ENCODE data around the gene MAGEA9B.
"Not testable (repeated sequence)": the region's sequence is repeated elsewhere in the genome, so short reads cannot be mapped to it uniquely, and the experiment has no call there.

MAGEA9B gene

DNA sequence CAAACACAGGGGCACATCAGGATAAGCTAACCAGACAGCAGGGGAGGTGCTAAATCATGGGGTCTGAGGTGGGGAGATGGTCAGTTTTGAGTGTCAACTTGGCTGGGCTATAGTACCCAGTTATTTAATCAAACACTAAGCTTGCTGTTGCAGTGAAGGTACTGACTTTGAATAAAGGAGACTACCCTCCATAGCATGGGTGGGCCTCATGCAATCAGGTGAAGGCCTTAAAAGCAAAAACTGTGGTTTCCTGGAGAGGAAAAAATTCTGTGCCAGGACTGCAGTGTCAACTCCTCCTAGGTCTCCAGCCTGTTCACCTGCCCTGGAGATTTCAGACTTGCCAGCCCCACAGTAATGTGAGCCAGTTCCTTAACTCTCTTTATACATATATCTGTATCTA lies 20.4 kb upstream of the MAGEA9B start:
- peaks cover 0 to 12% (median 2%) of the 10 kb centered on the region in 4 donors for H3K4me1 ChIP-seq
- DNase-seq, result no peak
- intact Hi-C loops (cut with DNase I; ENCODE audit: low total_unique reads), result no loop called here
- H3K36me3 ChIP-seq, result no peaks in the 10 kb centered on the region
- H3K27ac ChIP-seq, result no peak overlapping the region
- H3K9me3 ChIP-seq, result no peaks in the 10 kb centered on the region
- no peak overlapping the region for H3K4me3 ChIP-seq
- TF ChIP-seq, protein P1, sequence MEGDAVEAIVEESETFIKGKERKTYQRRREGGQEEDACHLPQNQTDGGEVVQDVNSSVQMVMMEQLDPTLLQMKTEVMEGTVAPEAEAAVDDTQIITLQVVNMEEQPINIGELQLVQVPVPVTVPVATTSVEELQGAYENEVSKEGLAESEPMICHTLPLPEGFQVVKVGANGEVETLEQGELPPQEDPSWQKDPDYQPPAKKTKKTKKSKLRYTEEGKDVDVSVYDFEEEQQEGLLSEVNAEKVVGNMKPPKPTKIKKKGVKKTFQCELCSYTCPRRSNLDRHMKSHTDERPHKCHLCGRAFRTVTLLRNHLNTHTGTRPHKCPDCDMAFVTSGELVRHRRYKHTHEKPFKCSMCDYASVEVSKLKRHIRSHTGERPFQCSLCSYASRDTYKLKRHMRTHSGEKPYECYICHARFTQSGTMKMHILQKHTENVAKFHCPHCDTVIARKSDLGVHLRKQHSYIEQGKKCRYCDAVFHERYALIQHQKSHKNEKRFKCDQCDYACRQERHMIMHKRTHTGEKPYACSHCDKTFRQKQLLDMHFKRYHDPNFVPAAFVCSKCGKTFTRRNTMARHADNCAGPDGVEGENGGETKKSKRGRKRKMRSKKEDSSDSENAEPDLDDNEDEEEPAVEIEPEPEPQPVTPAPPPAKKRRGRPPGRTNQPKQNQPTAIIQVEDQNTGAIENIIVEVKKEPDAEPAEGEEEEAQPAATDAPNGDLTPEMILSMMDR (IDR thresholded peaks at IDR 0.05), result no peak
- no peaks in the 10 kb centered on the region for H3K27me3 ChIP-seq

GRCh38 chrX:149605248-149605885 lies 18.1 kb upstream of the MAGEA9B start:
- intact Hi-C loops (cut with DNase I; ENCODE audit: low total_unique reads), result not testable (repeated sequence)

DNA sequence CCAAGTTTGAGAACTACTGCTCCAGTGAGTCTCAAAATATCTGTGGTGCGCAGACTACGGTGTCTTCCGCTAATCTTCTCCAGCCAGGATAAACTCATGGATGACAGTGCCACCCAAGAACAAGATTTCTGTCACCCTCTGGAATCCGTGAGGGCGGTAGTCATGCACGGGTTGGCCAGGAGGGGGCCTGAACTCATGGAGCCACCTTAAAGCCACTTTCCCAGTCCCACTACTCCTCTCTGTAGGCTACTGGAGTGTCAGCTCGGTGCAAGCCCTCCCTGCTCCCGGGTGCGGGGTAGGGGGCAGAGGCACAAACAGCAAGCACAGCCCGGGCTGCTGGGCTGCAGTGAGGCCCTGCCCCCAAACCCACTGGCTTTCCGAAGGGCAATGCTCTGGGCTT lies 11.3 kb upstream of the MAGEA9B start:
- H3K4me1 ChIP-seq; H3K4me3 ChIP-seq; intact Hi-C loops (cut with DNase I; ENCODE audit: low total_unique reads); H3K27ac ChIP-seq; H3K36me3 ChIP-seq; H3K9me3 ChIP-seq; DNase-seq; H3K27me3 ChIP-seq: not testable (repeated sequence)

More at GRCh38 chrX:149605248-149605885, 18.1 kb upstream of the MAGEA9B start:
- DNase-seq, H3K27ac ChIP-seq, H3K9me3 ChIP-seq, H3K27me3 ChIP-seq, H3K36me3 ChIP-seq, H3K4me3 ChIP-seq: not testable (repeated sequence)
- peaks cover 0 to 12% (median 2%) of the 10 kb centered on the region in 4 donors for H3K4me1 ChIP-seq

GRCh38 chrX:149595943-149596342 lies 8.7 kb upstream of the MAGEA9B start:
- H3K9me3 ChIP-seq; DNase-seq; H3K27me3 ChIP-seq; H3K36me3 ChIP-seq; H3K4me3 ChIP-seq; H3K4me1 ChIP-seq; intact Hi-C loops (cut with DNase I; ENCODE audit: low total_unique reads); H3K27ac ChIP-seq: not testable (repeated sequence)

- H3K4me1 ChIP-seq; H3K36me3 ChIP-seq; DNase-seq; H3K27me3 ChIP-seq; H3K4me3 ChIP-seq; intact Hi-C loops (cut with DNase I; ENCODE audit: low total_unique reads); H3K9me3 ChIP-seq; H3K27ac ChIP-seq: not testable (repeated sequence)
Observed at GRCh38 chrX:149595214-149595613, 8.0 kb upstream of the MAGEA9B start, which contains the start of gene HSFX2. TSS of gene HSFX2 (minus strand) at chrX:149595314. CDS start at chrX:149594700, 614 bp downstream.

DNA sequence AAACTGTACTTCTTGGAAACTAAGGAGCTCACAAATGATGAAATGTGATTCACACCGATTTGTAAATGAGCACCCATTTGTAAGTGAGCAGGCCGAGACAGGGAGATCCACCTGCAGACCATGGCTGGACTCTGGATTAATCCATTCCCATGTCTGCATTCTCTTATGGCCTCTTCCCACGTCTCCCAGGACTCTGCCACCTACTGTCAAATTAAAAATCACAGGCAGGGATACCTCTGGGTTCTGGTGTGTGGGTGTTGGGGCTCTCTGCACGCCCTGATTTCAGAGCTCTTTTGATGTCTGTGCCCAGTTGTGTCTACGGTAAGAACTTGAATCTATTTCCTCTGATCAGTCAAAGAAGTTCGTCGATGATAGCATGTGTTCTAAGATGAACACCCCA lies 3.7 kb upstream of the MAGEA9B start:
- DNase-seq; H3K27ac ChIP-seq; H3K4me1 ChIP-seq; H3K27me3 ChIP-seq; H3K36me3 ChIP-seq; H3K4me3 ChIP-seq; H3K9me3 ChIP-seq; intact Hi-C loops (cut with DNase I; ENCODE audit: low total_unique reads): not testable (repeated sequence)

GRCh38 chrX:149585631-149586030 lies 1.6 kb downstream of the MAGEA9B start:
- H3K9me3 ChIP-seq; H3K27me3 ChIP-seq; H3K4me1 ChIP-seq; H3K36me3 ChIP-seq; H3K27ac ChIP-seq; DNase-seq; H3K4me3 ChIP-seq; intact Hi-C loops (cut with DNase I; ENCODE audit: low total_unique reads): not testable (repeated sequence)

DNA sequence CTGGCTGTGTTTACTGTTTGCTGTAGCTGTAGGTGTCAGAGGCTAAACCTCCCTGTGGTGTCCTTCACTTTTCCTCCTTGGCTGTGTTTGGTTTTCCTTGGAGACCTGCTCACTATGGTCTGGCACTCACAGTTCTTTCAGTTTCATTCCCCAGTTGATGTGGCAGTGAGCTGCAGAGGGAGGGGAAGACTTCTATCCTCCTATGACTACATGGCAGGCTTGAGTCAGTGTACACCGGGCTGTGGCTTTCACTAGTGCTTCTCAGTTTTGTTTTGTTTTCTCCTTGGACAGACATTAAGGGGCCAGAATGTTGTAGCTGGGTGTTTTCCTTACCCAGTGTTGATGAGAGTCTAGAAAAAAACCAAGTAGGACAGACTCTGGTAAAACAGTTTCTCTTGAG lies 13.8 kb downstream of the MAGEA9B start:
- H3K4me1 ChIP-seq; H3K9me3 ChIP-seq; H3K4me3 ChIP-seq; DNase-seq; H3K36me3 ChIP-seq; H3K27me3 ChIP-seq; H3K27ac ChIP-seq; intact Hi-C loops (cut with DNase I; ENCODE audit: low total_unique reads): not testable (repeated sequence)

GRCh38 chrX:149572743-149573142 lies 14.5 kb downstream of the MAGEA9B start:
- H3K9me3 ChIP-seq, result no peaks in the 10 kb centered on the region
- H3K36me3 ChIP-seq, result no peaks in the 10 kb centered on the region
- intact Hi-C loops (cut with DNase I; ENCODE audit: low total_unique reads), result no loop called here
- H3K4me3 ChIP-seq, result no peak overlapping the region
- H3K4me1 ChIP-seq, result peaks cover 0 to 13% (median 6%) of the 10 kb centered on the region in 4 donors
- H3K27me3 ChIP-seq, result no peaks in the 10 kb centered on the region
- TF ChIP-seq, protein P1 (IDR thresholded peaks at IDR 0.05), result no peak
- no peak overlapping the region for H3K27ac ChIP-seq
- no peak for DNase-seq
